HEK293 (cell line): Measurements from ENCODE around the gene CD40.

ENCODE experiments used
- CTCF ChIA-PET: fragments of 350-600 bp; formaldehyde crosslinking; extraction: SDS; loops from one replicate; lab custom pipeline; 2021; ENCODE audit warnings: antibody characterized with exemption; lab: Yijun Ruan, JAX
- POLR2A ChIA-PET: fragments of 300-600 bp; formaldehyde crosslinking; extraction: SDS; loops from one replicate; lab custom pipeline; 2020; ENCODE audit warnings: antibody characterized with exemption, inconsistent platforms; lab: Yijun Ruan, JAX
- H3K27ac ChIP-seq: fragments of 200-500 bp; sonication (Bioruptor generic); 2 replicates; pipeline ENCODE4 v1.5.1; 2014; ENCODE audit warnings: low read depth, low read length, control low read depth, inconsistent platforms; ENCODE audit errors: extremely low read depth
- H3K36me3 ChIP-seq, 2 experiments: fragments of 200-500 bp in 1 of 2; sonication (Bioruptor generic) in 1 of 2; 1 replicate in 1 of 2; 2 replicates in 1 of 2; pipeline ENCODE4 v1.5.1; 2014 to 2017; ENCODE audit warnings: inconsistent platforms in 2 of 2, low read length in 2 of 2; ENCODE audit not compliant: control insufficient read depth in 2 of 2, insufficient read depth in 1 of 2
- H3K4me1 ChIP-seq: fragments of 200-500 bp; sonication (Bioruptor generic); 2 replicates; pipeline ENCODE4 v1.5.1; 2014; ENCODE audit warnings: mild to moderate bottlenecking, low read length, inconsistent platforms; ENCODE audit not compliant: control insufficient read depth, insufficient read depth
- H3K4me3 ChIP-seq: 2 replicates; pipeline ENCODE4 v1.5.1; 2011; ENCODE audit warnings: low read depth, mild to moderate bottlenecking, control low read depth, low read length, moderate library complexity
- H3K9me3 ChIP-seq: fragments of 200-500 bp; sonication (Bioruptor generic); 2 replicates; pipeline ENCODE4 v1.5.1; 2014; ENCODE audit warnings: low read depth, low read length, inconsistent platforms; ENCODE audit not compliant: control insufficient read depth, insufficient read depth
- EGR2 ChIP-seq: fragments of 450-650 bp; formaldehyde crosslinking; IDR thresholded peaks from 2 replicates; pipeline ENCODE4 v1.5.1; 2016; ENCODE audit warnings: low read depth, missing biosample characterization, missing genetic modification characterization
- GLI4 ChIP-seq: fragments of 450-650 bp; formaldehyde crosslinking; IDR thresholded peaks from 2 replicates; pipeline ENCODE4 v1.5.1; 2016; ENCODE audit warnings: missing biosample characterization, missing genetic modification characterization
- HOXA7 ChIP-seq: sonication (generic); formaldehyde crosslinking; IDR thresholded peaks from 2 replicates; pipeline ENCODE4 v1.8.1; 2022; ENCODE audit warnings: missing genetic modification reagents, borderline replicate concordance
- KLF7 ChIP-seq: fragments of 450-650 bp; formaldehyde crosslinking; IDR thresholded peaks from 2 replicates; pipeline ENCODE4 v1.5.1; 2016; ENCODE audit warnings: missing biosample characterization, missing genetic modification characterization, borderline replicate concordance
- SCRT1 ChIP-seq: fragments of 450-650 bp; formaldehyde crosslinking; IDR thresholded peaks from 2 replicates; pipeline ENCODE4 v1.5.1; 2016; ENCODE audit warnings: missing biosample characterization, missing genetic modification characterization, borderline replicate concordance
- ZNF140 ChIP-seq: fragments of 450-650 bp; formaldehyde crosslinking; IDR thresholded peaks from 2 replicates; pipeline ENCODE4 v1.5.1; 2016; ENCODE audit warnings: missing biosample characterization, missing genetic modification characterization
- ZNF157 ChIP-seq: fragments of 450-650 bp; formaldehyde crosslinking; IDR thresholded peaks from 2 replicates; pipeline ENCODE4 v1.5.1; 2016; ENCODE audit warnings: missing biosample characterization, missing genetic modification characterization
- ZNF266 ChIP-seq: fragments of 450-650 bp; formaldehyde crosslinking; IDR thresholded peaks from 2 replicates; pipeline ENCODE4 v1.5.1; 2016; ENCODE audit warnings: missing biosample characterization, missing genetic modification characterization, low read depth
- ZNF341 ChIP-seq: fragments of 450-650 bp; formaldehyde crosslinking; IDR thresholded peaks from 2 replicates; pipeline ENCODE4; 2016; ENCODE audit warnings: low read depth, missing biosample characterization, missing genetic modification characterization
- ZNF416 ChIP-seq: fragments of 450-650 bp; formaldehyde crosslinking; IDR thresholded peaks from 2 replicates; pipeline ENCODE4 v1.5.1; 2016; ENCODE audit warnings: missing biosample characterization, missing genetic modification characterization
- ZNF514 ChIP-seq: fragments of 450-650 bp; formaldehyde crosslinking; IDR thresholded peaks from 2 replicates; pipeline ENCODE4 v1.5.1; 2016; ENCODE audit warnings: missing biosample characterization, missing genetic modification characterization
- ZNF626 ChIP-seq: fragments of 450-650 bp; sonication (Bioruptor Pico); formaldehyde crosslinking; IDR thresholded peaks from 2 replicates; pipeline ENCODE4 v1.5.1; 2018; ENCODE audit warnings: missing biosample characterization, missing genetic modification characterization, inconsistent platforms
- ZNF629 ChIP-seq: fragments of 450-650 bp; formaldehyde crosslinking; IDR thresholded peaks from 2 replicates; pipeline ENCODE4 v1.5.1; 2017; ENCODE audit warnings: missing biosample characterization, missing genetic modification characterization
- ZNF660 ChIP-seq: fragments of 450-650 bp; IDR thresholded peaks from 2 replicates; pipeline ENCODE4 v1.5.1; 2018; ENCODE audit warnings: missing biosample characterization, mild to moderate bottlenecking, missing genetic modification characterization
- ZNF670 ChIP-seq: fragments of 450-650 bp; formaldehyde crosslinking; IDR thresholded peaks from 2 replicates; pipeline ENCODE4 v1.5.1; 2016; ENCODE audit warnings: missing biosample characterization, missing genetic modification characterization, low read depth
- ZNF768 ChIP-seq: fragments of 450-650 bp; formaldehyde crosslinking; IDR thresholded peaks from 2 replicates; pipeline ENCODE4 v1.5.1; 2018; ENCODE audit warnings: missing biosample characterization, mild to moderate bottlenecking, missing genetic modification characterization
- TF ChIP-seq, protein P1 (sequence below): fragments of 450-650 bp; formaldehyde crosslinking; conservative IDR thresholded peaks from 2 replicates; pipeline ENCODE4 v1.5.1; 2016; ENCODE audit warnings: low read depth, missing biosample characterization, missing genetic modification characterization
- TF ChIP-seq, protein P2 (sequence below): fragments of 450-650 bp; formaldehyde crosslinking; IDR thresholded peaks from 2 replicates; pipeline ENCODE4 v1.5.1; 2016; ENCODE audit warnings: missing biosample characterization, missing genetic modification characterization
- TF ChIP-seq, protein P3 (sequence below): fragments of 450-650 bp; formaldehyde crosslinking; IDR thresholded peaks from 2 replicates; pipeline ENCODE4 v1.5.1; 2016; ENCODE audit warnings: missing biosample characterization, missing genetic modification characterization, low read depth
- TF ChIP-seq, protein P4 (sequence below): fragments of 450-650 bp; formaldehyde crosslinking; IDR thresholded peaks from 2 replicates; pipeline ENCODE4 v1.5.1; 2017; ENCODE audit warnings: missing biosample characterization, missing genetic modification characterization
- TF ChIP-seq, protein P5 (sequence below): fragments of 450-650 bp; formaldehyde crosslinking; IDR thresholded peaks from 2 replicates; pipeline ENCODE4 v1.5.1; 2016; ENCODE audit warnings: missing biosample characterization, missing genetic modification characterization
- TF ChIP-seq, protein P6 (sequence below): fragments of 450-650 bp; formaldehyde crosslinking; IDR thresholded peaks from 2 replicates; pipeline ENCODE4 v1.5.1; 2017; ENCODE audit warnings: missing biosample characterization, missing genetic modification characterization

The CD40 gene

DNA sequence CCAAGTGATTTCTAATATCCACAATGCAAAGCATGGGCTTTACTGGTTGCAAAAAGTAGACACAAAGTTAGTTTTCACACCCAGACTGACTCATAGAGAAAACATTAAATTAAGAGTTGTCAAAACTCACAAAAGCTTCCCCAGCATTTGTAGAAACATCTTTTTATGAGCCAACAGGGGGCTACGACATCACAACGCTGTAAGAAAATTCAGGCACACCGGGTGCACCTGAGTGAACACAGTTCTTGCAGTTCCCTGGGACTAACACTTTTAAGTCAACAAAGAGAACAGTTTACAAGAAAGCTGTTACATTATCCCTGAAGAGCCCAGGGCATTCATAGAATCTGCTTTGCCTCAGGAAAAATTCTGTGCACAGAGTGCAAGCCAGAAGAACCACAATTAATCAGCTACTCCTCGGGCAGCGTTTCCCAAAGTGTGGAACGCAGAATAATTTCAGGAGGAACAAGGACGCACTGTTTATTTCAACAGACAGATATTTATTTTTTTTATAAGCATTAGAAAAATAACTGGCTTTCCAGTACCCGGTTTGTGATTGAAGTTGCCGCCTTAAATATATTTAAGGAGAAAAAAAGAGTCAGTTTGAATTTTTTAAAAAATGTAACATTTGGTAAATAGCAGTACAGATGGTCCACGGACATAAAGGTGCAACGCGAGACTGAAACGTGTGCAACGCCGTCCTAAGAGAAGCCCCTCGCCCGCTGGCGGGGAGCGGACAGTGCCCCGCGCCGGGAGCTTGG is 29.5 kb upstream of the CD40 start (continued):
- TF ChIP-seq, protein P1, sequence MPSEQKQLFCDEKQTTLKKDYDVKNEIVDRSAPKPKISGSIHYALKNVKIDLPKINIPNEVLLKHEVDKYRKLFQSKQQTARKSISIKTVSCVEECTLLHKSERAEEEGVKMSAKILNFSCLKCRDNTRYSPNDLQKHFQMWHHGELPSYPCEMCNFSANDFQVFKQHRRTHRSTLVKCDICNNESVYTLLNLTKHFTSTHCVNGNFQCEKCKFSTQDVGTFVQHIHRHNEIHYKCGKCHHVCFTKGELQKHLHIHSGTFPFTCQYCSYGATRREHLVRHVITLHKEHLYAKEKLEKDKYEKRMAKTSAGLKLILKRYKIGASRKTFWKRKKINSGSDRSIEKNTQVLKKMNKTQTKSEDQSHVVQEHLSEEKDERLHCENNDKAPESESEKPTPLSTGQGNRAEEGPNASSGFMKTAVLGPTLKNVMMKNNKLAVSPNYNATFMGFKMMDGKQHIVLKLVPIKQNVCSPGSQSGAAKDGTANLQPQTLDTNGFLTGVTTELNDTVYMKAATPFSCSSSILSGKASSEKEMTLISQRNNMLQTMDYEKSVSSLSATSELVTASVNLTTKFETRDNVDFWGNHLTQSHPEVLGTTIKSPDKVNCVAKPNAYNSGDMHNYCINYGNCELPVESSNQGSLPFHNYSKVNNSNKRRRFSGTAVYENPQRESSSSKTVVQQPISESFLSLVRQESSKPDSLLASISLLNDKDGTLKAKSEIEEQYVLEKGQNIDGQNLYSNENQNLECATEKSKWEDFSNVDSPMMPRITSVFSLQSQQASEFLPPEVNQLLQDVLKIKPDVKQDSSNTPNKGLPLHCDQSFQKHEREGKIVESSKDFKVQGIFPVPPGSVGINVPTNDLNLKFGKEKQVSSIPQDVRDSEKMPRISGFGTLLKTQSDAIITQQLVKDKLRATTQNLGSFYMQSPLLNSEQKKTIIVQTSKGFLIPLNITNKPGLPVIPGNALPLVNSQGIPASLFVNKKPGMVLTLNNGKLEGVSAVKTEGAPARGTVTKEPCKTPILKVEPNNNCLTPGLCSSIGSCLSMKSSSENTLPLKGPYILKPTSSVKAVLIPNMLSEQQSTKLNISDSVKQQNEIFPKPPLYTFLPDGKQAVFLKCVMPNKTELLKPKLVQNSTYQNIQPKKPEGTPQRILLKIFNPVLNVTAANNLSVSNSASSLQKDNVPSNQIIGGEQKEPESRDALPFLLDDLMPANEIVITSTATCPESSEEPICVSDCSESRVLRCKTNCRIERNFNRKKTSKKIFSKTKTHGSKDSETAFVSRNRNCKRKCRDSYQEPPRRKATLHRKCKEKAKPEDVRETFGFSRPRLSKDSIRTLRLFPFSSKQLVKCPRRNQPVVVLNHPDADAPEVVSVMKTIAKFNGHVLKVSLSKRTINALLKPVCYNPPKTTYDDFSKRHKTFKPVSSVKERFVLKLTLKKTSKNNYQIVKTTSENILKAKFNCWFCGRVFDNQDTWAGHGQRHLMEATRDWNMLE (tag by site-specific recombination) = no peak
- TF ChIP-seq ZNF341 (tag by site-specific recombination) (peak; percentile 44; the same call in 1 of the 2 replicates), ZNF416 (no peak), ZNF626 (no peak), ZNF660 (no peak), ZNF768 (no peak)
- TF ChIP-seq, protein P2, sequence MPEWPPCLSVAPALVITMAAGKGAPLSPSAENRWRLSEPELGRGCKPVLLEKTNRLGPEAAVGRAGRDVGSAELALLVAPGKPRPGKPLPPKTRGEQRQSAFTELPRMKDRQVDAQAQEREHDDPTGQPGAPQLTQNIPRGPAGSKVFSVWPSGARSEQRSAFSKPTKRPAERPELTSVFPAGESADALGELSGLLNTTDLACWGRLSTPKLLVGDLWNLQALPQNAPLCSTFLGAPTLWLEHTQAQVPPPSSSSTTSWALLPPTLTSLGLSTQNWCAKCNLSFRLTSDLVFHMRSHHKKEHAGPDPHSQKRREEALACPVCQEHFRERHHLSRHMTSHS = no peak
- TF ChIP-seq, protein P3, sequence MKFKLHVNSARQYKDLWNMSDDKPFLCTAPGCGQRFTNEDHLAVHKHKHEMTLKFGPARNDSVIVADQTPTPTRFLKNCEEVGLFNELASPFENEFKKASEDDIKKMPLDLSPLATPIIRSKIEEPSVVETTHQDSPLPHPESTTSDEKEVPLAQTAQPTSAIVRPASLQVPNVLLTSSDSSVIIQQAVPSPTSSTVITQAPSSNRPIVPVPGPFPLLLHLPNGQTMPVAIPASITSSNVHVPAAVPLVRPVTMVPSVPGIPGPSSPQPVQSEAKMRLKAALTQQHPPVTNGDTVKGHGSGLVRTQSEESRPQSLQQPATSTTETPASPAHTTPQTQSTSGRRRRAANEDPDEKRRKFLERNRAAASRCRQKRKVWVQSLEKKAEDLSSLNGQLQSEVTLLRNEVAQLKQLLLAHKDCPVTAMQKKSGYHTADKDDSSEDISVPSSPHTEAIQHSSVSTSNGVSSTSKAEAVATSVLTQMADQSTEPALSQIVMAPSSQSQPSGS (tag by site-specific recombination) = no peak
- TF ChIP-seq, protein P4, sequence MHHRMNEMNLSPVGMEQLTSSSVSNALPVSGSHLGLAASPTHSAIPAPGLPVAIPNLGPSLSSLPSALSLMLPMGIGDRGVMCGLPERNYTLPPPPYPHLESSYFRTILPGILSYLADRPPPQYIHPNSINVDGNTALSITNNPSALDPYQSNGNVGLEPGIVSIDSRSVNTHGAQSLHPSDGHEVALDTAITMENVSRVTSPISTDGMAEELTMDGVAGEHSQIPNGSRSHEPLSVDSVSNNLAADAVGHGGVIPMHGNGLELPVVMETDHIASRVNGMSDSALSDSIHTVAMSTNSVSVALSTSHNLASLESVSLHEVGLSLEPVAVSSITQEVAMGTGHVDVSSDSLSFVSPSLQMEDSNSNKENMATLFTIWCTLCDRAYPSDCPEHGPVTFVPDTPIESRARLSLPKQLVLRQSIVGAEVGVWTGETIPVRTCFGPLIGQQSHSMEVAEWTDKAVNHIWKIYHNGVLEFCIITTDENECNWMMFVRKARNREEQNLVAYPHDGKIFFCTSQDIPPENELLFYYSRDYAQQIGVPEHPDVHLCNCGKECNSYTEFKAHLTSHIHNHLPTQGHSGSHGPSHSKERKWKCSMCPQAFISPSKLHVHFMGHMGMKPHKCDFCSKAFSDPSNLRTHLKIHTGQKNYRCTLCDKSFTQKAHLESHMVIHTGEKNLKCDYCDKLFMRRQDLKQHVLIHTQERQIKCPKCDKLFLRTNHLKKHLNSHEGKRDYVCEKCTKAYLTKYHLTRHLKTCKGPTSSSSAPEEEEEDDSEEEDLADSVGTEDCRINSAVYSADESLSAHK = peak; percentile 57; the same call in 1 of the 2 replicates
- TF ChIP-seq, all 188 proteins: peak for 5

DNA sequence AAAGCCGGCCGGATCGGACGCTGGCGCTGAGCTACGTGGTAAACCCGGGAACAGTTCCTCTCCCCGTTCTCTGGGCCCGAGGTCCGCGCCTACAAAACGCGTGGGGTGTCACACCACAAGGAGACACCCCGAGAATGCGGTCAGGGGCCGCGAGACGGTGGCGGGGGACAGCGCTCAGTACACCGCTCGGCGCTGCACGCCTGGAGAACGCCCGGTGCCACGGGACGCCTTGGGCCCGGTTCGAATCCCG is 29.0 kb upstream of the CD40 start:
- Histone ChIP-seq H3K4me1 (peaks cover 26% of the 10 kb centered on the region), H3K27ac (peak overlapping the region; percentile 87), H3K9me3 (no peaks in the 10 kb centered on the region), H3K4me3 (peak overlapping the region; percentile 95), H3K36me3 (no peaks in the 10 kb centered on the region)
- ChIA-PET POLR2A (interaction anchor here (1.0 kb wide), 1 partner anchor 275 kb away, joined by 3 read pairs; no protein-coding TSS in a partner anchor), CTCF (interaction anchor here (1.3 to 2.5 kb wide), 3 partner anchors 66 to 102 kb away, joined by 5 to 13 read pairs (median 11); no protein-coding TSS in a partner anchor)
- TF ChIP-seq ZNF670 (tag by site-specific recombination) (no peak), GLI4 (no peak), HOXA7 (CRISPR knock-in tag) (no peak), ZNF157 (no peak), ZNF514 (tag by site-specific recombination) (no peak), KLF7 (tag by site-specific recombination) (no peak), ZNF629 (tag by site-specific recombination) (no peak; the same call in 1 of the 2 replicates), EGR2 (no peak), ZNF140 (tag by site-specific recombination) (no peak), ZNF266 (tag by site-specific recombination) (no peak), SCRT1 (no peak)
- TF ChIP-seq, protein P5, sequence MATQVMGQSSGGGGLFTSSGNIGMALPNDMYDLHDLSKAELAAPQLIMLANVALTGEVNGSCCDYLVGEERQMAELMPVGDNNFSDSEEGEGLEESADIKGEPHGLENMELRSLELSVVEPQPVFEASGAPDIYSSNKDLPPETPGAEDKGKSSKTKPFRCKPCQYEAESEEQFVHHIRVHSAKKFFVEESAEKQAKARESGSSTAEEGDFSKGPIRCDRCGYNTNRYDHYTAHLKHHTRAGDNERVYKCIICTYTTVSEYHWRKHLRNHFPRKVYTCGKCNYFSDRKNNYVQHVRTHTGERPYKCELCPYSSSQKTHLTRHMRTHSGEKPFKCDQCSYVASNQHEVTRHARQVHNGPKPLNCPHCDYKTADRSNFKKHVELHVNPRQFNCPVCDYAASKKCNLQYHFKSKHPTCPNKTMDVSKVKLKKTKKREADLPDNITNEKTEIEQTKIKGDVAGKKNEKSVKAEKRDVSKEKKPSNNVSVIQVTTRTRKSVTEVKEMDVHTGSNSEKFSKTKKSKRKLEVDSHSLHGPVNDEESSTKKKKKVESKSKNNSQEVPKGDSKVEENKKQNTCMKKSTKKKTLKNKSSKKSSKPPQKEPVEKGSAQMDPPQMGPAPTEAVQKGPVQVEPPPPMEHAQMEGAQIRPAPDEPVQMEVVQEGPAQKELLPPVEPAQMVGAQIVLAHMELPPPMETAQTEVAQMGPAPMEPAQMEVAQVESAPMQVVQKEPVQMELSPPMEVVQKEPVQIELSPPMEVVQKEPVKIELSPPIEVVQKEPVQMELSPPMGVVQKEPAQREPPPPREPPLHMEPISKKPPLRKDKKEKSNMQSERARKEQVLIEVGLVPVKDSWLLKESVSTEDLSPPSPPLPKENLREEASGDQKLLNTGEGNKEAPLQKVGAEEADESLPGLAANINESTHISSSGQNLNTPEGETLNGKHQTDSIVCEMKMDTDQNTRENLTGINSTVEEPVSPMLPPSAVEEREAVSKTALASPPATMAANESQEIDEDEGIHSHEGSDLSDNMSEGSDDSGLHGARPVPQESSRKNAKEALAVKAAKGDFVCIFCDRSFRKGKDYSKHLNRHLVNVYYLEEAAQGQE (tag by site-specific recombination) = peak; percentile 65
- TF ChIP-seq, protein P6, sequence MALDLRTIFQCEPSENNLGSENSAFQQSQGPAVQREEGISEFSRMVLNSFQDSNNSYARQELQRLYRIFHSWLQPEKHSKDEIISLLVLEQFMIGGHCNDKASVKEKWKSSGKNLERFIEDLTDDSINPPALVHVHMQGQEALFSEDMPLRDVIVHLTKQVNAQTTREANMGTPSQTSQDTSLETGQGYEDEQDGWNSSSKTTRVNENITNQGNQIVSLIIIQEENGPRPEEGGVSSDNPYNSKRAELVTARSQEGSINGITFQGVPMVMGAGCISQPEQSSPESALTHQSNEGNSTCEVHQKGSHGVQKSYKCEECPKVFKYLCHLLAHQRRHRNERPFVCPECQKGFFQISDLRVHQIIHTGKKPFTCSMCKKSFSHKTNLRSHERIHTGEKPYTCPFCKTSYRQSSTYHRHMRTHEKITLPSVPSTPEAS = no peak
